Measurements from ENCODE around the gene LRP11.

GRCh38 chr6:149845549-149845948 lies 18.6 kb downstream of the LRP11 start:
- TF ChIP-seq CTCF (IDR thresholded peaks at IDR 0.05; ENCODE audit: low read length) (no peak), EZH2phosphoT487 (IDR thresholded peaks at IDR 0.05; ENCODE audit: low read length) (no peak)

All from MM.1S (cell line).